DMS53 (cell line): Measurements from ENCODE around the gene PSMB1.
"Not testable (repeated sequence)": the region's sequence is repeated elsewhere in the genome, so short reads cannot be mapped to it uniquely, and the experiment has no call there.

Experiments
- DNase-seq: peaks from one replicate; lab custom pipeline; 2025; lab: John Stamatoyannopoulos, UW

PSMB1 gene

DNA sequence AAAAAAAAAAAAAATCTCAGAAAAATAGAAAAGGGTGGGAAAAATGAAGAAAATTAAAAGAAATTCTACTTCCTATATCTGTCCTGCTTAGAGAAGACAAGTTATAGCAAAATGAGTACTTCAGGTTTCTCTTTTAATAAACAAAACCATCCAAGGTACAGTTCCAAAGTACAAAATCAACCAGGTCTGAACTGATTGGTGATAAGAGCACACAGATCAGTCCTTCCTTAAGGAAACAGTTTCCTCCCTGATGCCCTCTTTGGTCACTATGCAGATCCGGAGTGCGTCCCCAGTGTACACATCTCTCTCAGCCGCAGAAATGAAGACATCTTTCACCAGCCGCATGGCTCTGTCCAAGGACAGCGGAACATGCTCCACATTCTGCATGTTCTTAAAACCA lies 18.1 kb downstream of the PSMB1 start:
- DNase-seq = no peak

DNA sequence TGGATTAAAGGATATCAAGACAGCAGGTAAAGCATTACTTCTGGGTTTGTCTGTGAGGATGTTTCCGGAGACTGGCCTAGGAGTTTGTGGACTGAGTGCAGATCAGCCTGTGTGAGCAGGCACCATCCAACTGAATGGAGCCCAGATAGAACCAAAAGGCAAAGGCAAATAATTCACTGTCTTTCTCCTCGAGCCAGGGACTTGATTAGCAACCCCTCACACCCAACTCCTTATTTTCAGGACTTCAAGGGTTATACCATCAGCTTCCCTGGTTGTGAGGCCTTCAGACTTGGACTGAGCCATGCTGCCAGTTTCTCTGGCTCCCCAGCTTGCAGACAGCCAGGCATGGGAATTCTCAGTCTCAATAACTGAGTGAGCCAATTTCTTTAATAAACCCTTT lies 19.3 kb downstream of the PSMB1 start:
- DNase-seq = no peak

DNA sequence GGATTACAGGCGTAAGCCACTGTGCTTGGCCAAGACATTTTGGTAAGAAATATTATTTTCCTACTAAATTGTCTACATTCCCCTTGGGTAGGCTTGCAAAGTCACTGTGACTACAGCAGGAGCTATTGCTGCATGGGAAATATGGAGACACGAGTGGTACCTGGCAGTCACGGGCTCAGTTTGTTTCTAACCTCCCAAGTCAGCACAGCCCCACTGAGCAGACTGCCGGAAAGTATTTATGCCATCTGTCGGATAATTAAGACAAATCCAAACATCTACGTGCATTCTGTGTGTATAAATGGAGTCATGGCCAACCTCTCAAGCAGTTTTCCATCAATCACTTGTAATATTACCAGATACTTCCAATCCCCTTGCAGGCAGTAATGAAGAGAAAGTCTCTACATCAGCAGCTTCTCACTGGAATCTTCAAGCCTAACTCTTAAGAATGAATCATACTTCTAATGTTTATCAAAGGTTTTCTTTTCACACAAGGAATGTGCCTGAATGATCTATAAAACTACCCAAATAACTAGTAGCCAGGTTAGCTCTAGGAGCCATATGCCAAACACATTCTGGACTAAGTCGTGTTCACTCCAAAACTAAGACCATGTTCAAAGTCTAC lies 20.1 kb downstream of the PSMB1 start:
- DNase-seq = no peak

DNA sequence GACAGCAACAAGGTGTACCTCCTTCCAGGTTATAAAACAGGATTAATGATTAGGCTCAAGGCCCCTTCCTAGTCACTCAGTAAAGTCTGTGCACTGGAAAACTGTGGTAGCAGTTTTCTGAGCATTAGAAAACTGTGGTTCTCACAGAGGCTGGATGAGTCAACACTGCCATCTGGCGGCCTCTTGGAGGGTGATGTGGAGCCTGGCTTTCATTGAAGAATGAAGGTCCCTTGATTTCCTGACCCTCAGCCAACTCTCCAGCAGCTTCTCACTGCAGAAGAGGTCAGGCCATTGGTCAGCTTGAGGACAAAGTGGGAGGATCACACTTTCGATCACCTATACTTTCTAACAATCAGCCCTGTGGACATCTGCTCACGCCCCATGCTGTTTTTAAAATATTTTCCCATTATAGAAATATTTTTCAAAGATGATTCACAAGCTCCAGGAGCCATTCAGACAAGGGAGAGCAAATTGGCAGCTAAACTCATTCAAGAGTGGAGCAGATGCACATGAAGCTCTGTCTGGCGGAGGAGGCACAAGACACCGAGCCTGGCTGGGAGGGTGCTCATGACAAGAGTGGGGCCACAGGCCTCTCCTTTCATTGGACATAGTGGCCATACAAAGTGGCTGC lies 23.2 kb downstream of the PSMB1 start:
- DNase-seq = peak; percentile 79

DNA sequence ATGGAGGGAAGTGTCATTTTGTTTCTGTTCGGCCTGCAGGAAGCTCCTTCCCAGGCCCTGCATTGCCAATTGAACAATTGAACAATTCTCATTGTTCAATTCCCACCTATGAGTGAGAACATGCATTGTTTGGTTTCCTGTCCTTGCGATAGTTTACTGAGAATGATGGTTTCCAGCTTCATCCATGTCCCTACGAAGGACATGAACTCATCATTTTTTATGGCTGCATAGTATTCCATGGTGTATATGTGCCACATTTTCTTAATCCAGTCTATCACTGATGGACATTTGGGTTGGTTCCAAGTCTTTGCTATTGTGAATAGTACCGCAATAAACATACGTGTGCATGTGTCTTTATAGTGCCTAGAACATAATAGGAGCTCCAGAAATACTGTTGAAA lies 25.1 kb downstream of the PSMB1 start:
- not testable (repeated sequence) for DNase-seq

DNA sequence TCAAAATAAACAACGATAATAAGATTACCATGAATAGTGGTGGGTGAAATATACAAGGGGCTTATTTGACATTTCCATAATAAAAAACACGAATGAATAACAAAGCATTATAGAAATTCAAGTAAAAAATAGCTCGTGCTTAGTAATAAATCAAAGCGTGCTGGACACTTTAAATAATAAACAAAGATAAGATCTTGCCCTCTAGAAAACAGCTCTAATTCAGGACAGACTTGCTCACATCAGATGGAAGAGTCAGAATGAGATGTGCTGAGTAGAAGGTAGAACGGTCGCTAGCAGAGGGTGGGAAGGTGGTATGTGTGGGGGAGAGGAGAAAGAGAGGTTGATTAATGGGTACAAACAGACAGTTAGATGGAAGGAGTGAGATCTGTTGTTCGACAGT lies 27.3 kb downstream of the PSMB1 start:
- DNase-seq = no peak

DNA sequence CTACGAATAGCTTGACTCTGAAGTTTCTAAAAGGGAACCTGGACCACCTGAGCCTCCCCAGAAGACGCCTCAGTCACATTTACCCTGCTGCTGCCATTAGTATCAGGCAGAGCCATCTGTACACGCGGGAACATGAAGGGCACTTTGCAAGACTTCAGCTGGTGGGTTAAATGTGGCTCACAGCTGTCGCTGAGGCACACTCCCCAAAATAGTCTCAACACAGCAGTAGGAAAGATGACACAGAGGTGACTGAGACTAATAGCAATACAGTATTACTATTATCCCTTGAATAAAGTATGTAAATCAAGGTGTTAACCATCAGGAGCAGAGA lies 29.0 kb downstream of the PSMB1 start:
- DNase-seq = no peak

DNA sequence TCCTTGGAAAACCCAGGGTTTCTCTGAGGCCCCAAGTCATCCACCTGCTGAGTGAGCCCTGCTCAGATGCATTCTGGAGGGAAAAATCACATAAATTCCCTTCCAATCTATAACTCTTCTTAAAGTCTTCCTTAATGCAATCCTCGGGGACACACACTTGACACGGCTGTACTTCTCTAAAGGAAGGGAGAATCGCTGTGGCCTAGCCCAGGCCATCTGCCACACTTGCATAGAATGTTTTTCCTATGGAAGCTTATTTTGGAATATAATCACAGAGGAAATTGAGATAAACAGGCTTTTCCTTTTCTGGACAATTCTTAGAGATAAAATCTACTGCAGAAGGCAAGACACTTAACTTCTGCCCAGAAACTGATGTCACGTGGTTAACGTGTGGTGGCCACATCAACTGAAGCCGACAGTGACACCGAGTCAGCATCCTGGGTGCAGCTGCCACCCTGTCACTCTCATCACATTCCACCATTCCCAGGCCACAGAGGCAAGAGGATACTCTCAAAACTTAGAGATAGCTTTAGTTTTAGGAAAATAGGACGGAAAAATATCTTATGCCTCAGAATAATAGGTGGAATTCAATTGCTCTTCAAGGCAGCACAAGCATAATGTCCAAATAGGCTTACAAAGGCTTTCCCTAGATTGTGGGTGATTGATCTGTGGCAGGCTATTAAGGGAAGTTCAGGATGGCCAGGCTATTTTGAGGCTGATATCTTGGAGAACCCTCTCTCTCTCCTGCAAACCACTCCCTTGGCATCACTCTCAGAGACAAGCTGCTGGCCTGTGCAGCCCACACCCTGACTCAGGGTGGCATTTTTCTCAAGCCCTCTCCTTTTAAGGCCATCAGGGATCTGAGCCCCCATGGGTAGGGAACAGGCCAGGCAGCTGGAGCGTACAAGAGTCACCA lies 29.6 kb downstream of the PSMB1 start:
- no peak for DNase-seq

DNA sequence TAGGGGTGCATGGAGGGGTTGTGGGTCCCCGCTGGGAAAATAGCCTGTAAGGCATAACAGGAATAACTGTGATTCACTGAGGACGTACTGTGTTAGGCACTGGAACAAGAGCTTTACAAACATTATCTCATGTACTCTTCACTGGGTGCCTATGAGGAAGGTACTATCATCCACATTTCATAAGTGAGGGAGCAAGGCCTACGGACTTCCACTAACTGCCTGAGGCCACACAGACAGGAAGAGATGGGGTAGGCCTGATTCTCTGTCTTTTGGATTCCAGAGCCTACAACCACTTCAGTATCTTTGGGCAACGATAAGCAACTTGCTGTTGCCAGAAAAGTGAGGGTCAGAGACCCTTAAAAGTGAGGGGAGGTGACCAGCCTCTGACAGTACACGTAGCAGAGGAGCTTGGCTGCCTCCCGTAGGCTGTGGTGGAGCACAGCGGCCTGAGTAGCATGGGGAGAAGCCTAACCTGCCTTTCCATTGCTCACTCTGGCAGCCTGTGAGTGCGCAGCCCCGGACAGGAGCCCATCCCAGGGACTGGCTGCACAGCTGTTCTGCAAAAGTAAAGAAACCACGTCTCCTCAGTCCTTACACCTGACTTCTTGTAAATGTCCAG lies 30.4 kb downstream of the PSMB1 start:
- DNase-seq = peak; percentile 66

DNA sequence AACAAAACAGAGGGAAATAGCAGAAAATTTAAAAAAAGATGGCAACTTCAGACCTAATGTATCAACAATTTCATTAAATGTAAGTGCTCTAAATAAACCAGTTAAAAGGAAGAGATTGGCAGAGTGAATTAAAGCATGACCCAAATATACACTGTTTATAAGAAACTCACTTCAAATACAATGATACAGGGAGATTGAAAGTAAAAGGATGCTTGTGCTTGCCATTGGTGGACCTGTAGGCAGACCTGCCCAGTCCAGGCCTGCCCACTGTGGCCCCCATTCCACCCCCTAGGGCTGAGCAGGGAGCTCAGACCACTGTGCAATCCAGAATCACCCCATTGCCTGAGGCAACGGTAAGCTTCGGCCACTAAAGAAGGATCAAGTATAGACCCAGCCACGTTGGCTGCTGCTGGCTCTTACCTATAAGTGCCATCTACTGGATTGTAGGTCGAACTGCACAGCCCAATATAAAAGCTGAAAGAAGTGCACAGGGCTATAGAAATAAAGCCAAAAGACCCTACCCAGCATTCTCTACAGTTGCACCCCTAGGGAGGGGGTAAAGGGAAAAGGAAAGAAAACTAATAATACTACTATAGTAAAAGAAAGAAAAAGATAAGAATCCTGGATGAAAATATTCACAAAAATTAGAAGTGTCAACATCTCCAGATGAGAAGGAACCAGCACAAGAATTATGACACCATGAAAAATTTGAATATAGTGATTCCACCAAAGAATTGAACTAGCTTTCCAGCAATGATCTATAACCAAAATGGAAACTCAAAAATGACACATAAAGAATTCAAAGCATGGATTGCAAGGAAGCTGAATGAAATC lies 36.1 kb downstream of the PSMB1 start:
- peak; percentile 87 for DNase-seq

DNA sequence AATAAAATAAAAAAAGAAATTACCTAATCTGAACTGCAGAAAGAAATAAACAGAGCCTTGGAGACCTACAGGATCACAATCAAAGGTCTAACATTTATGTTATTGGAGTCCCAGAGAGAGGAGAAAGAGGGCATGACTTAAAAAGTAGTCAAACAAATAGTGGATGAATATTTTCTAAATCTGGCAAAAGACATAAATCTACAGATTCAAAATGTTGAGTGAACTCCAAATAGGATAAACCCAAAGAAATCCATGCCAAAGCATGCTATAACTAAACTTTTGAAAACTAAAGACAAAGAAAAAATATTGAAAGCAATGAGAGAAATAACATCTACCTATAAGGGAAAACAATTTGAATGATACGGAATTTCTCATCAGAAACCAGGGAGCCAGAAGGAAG lies 38.2 kb downstream of the PSMB1 start:
- no peak for DNase-seq

DNA sequence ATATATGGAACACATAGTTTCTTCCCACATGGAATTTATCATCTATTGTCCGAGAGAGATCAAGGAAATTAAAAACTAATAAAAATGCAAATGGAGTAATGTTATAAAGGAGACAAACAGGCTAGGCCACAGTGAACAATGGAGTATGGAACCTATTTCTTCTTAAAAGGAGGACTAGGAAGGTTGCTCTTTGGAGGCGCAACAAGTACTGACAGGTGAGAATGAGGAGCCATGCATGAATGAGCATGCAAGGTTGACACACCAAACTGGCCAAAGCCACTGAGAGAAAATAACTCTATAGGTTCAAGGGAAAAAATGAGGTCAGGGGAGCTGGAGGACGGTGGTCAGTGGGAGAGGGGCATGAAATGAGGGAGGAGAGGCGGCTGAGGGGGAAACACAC lies 40.9 kb downstream of the PSMB1 start:
- DNase-seq = peak; percentile 59

DNA sequence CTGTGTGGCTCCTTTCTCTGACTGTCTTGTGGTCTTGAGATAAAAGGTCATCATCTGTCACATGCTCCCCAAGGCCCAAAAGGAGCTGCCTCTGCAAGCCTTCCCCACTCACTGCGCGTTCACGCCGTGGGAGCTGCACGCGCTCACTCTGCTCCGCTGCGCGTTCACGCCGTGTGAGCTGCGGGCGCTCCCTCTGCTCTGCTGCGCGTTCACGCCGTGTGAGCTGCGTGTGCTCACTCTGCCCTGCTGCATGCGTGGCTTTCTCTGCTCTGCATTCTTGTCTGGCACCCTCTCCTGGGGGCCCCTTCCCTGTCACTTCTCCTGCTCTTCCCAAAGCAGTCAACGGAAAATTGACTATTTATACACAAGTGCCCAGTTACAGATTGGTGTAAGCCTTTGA lies 42.5 kb downstream of the PSMB1 start:
- DNase-seq = no peak

DNA sequence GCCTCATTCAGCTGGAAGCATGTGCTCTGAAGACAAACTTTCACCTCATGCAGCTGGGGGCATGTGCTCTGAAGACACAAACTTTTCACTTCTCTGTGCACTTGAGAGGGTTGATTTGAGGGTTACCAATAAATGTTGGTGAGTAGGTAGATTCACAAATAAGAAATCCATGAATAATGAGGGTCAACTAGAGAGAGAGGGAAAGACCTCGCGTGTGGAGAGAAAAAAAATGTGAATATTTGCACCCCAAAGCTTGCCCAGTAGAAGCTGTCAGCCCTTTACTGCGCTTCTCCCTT lies 43.4 kb downstream of the PSMB1 start:
- no peak for DNase-seq

DNA sequence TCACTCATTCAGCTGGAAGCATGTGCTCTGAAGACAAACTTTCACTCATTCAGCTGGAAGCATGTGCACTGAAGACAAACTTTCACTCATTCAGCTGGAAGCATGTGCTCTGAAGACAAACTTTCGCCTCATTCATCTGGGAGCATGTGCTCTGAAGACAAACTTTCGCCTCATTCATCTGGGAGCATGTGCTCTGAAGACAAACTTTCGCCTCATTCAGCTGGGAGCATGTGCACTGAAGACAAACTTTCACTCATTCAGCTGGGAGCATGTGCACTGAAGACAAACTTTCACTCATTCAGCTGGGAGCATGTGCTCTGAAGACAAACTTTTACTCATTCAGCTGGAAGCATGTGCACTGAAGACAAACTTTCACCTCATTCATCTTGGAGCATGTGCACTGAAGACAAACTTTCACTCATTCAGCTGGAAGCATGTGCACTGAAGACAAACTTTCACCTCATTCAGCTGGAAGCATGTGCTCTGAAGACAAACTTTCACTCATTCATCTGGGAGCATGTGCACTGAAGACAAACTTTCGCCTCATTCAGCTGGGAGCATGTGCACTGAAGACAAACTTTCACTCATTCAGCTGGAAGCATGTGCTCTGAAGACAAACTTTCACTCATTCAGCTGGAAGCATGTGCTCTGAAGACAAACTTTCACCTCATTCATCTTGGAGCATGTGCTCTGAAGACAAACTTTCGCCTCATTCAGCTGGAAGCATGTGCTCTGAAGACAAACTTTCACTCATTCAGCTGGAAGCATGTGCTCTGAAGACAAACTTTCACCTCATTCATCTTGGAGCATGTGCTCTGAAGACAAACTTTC lies 44.0 kb downstream of the PSMB1 start:
- DNase-seq = not testable (repeated sequence)

DNA sequence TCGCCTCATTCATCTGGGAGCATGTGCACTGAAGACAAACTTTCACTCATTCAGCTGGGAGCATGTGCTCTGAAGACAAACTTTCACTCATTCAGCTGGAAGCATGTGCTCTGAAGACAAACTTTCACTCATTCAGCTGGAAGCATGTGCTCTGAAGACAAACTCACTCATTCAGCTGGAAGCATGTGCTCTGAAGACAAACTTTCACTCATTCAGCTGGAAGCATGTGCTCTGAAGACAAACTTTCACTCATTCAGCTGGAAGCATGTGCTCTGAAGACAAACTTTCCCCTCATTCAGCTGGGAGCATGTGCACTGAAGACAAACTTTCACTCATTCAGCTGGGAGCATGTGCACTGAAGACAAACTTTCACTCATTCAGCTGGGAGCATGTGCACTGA lies 44.8 kb downstream of the PSMB1 start:
- DNase-seq = not testable (repeated sequence)

DNA sequence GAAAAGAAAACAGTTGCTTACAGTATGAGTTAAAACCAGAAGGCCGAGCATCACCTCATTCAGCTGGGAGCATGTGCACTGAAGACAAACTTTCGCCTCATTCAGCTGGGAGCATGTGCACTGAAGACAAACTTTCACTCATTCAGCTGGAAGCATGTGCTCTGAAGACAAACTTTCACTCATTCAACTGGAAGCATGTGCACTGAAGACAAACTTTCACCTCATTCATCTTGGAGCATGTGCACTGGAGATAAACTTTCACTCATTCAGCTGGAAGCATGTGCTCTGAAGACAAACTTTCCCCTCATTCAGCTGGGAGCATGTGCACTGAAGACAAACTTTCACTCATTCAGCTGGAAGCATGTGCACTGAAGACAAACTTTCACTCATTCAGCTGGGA lies 45.4 kb downstream of the PSMB1 start:
- DNase-seq = not testable (repeated sequence)

DNA sequence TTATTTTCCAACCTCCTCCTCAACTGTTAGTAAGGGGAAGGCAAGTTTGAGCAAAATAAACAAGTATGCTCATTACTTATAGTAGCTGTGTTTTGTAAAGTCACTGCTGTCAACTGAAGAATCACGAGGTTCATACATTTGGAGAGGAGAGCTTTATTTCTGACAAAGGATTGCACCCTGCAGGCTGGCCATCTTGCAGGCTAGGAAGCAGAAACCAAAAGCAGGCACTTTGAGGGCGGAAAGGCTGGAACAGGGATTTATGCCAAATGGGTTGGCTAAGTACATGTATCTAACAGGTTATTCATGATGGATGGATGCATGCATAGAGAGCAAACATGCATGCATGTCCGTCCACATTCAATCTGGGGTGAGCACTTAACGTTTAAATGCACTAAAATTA lies 46.7 kb downstream of the PSMB1 start:
- DNase-seq = no peak

DNA sequence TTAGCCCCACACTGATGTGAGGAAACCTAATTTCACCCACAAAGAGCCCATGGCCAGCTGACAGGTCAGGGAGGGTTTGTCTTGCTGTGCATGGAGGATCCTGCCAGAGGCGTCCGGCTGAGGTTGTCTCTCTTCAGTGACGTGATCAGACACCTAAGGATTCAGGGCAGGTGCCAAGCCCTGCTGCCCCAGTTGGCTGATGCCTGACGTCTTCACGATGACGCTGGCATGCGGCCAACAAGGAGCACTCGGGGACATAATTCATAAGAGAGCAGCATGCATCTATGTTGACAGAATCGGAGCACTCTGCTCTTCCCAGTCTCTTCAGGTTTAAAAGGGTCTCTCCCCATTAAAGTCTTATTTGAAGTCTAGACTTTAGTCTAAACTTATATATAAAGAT lies 47.8 kb downstream of the PSMB1 start:
- DNase-seq = peak; percentile 80

DNA sequence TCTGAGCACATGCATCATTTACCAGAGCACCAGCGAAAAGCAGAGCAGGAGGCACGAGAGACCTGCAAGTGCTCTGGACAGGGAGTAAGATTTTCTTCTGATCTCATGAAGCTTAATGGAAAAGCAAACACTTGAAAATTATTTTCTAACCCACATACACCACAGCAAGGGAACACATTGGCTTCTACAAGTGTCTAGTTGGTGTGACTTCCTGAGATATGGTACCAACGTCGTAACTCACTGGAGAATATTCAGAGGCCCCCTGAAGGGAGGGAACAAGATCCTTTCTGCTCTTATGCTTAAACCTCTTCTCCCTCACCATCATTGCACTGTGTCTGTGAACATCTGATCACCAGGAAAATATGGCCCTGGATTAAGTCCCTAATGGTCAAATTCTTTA lies 48.6 kb downstream of the PSMB1 start:
- peak; percentile 60 for DNase-seq

DNA sequence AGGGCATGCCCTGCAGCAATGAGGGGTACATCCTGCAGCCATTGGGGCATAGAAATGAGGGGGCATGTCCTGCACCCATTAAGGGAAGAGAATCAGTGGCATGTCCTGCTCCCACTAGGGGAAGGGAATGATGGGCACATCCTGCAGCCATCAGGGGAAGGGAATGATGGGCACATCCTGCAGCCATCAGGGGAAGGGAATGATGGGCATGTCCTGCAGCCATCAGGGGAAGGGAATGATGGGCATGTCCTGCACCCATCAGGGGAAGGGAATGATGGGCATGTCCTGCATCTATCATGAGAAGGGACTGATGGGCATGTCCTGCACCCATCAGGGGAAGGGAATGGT lies 49.7 kb downstream of the PSMB1 start:
- no peak for DNase-seq
